GM19351 (cell line): Measurements from ENCODE around the gene CEACAM5.

Source experiments
- ATAC-seq: cut with Tn5 transposase; IDR thresholded peaks from one replicate; pipeline ENCODE4 v1.9.1; 2021; ENCODE audit warnings: mild to moderate bottlenecking, moderate library complexity; ENCODE audit not compliant: unreplicated experiment

The CEACAM5 gene

GRCh38 chr19:41708481-41708880 is at the start of gene CEACAM5:
TSS of gene CEACAM5 (plus strand) at chr19:41708626. CDS start at chr19:41708732, 106 bp downstream.
- ATAC-seq: no peak

GRCh38 chr19:41666075-41666474 is 42.4 kb upstream of the CEACAM5 start:
- ATAC-seq: no peak

GRCh38 chr19:41668315-41668714 is 40.1 kb upstream of the CEACAM5 start:
- no peak for ATAC-seq

- ATAC-seq: no peak
Observed at GRCh38 chr19:41670755-41671154, 37.7 kb upstream of the CEACAM5 start.

GRCh38 chr19:41671486-41671885 is 36.9 kb upstream of the CEACAM5 start:
- no peak for ATAC-seq

- ATAC-seq: no peak
Observed at GRCh38 chr19:41682437-41682836, 26.0 kb upstream of the CEACAM5 start.

GRCh38 chr19:41687419-41687818 is 21.0 kb upstream of the CEACAM5 start:
- ATAC-seq: no peak

GRCh38 chr19:41688098-41688497 is 20.3 kb upstream of the CEACAM5 start, which contains the start of gene CEACAM7:
TSS of gene CEACAM7 (minus strand) at chr19:41688270. CDS start at chr19:41688165, 105 bp downstream.
- no peak for ATAC-seq

- no peak for ATAC-seq
Observed at GRCh38 chr19:41688687-41689086, 19.7 kb upstream of the CEACAM5 start.

GRCh38 chr19:41689993-41690800 is 18.2 kb upstream of the CEACAM5 start:
- no peak for ATAC-seq

- ATAC-seq: no peak
Observed at GRCh38 chr19:41690801-41691065, 17.7 kb upstream of the CEACAM5 start.

- no peak for ATAC-seq
Observed at GRCh38 chr19:41691268-41691970, 17.0 kb upstream of the CEACAM5 start.

GRCh38 chr19:41694196-41694595 is 14.2 kb upstream of the CEACAM5 start:
- ATAC-seq: no peak

- no peak for ATAC-seq
Observed at GRCh38 chr19:41694831-41695635, 13.4 kb upstream of the CEACAM5 start.

GRCh38 chr19:41695745-41696144 is 12.7 kb upstream of the CEACAM5 start:
- no peak for ATAC-seq

GRCh38 chr19:41696402-41697197 is 11.8 kb upstream of the CEACAM5 start:
- ATAC-seq: no peak

GRCh38 chr19:41697198-41697855 is 11.1 kb upstream of the CEACAM5 start:
- no peak for ATAC-seq

- ATAC-seq: no peak
Observed at GRCh38 chr19:41698746-41699230, 9.6 kb upstream of the CEACAM5 start.

GRCh38 chr19:41699231-41699967 is 9.0 kb upstream of the CEACAM5 start:
- ATAC-seq: no peak
